Measurements from ENCODE around the gene KHK.
"Not testable (repeated sequence)": the region's sequence is repeated elsewhere in the genome, so short reads cannot be mapped to it uniquely, and the experiment has no call there.

Gene KHK

GRCh38 chr2:27095745-27096651, 9.4 kb downstream of the KHK start:
- in situ Hi-C loops (cut with MboI; ENCODE audit: low sequenced_read_pairs): no loop called here

GRCh38 chr2:27096748-27097297, 10.3 kb downstream of the KHK start:
- in situ Hi-C loops (cut with MboI; ENCODE audit: low sequenced_read_pairs): no loop called here

GRCh38 chr2:27097341-27097740, 10.8 kb downstream of the KHK start:
- in situ Hi-C loops (cut with MboI; ENCODE audit: low sequenced_read_pairs): no loop called here

GRCh38 chr2:27099334-27099955, 12.9 kb downstream of the KHK start:
- in situ Hi-C loops (cut with MboI; ENCODE audit: low sequenced_read_pairs): no loop called here

- in situ Hi-C loops (cut with MboI; ENCODE audit: low sequenced_read_pairs): no loop called here
These were observed 13.5 kb downstream of the KHK start for GRCh38 chr2:27100036-27100435.

- in situ Hi-C loops (cut with MboI; ENCODE audit: low sequenced_read_pairs): no loop called here
These were observed 15.8 kb downstream of the KHK start for GRCh38 chr2:27102329-27102728.

- in situ Hi-C loops (cut with MboI; ENCODE audit: low sequenced_read_pairs): no loop called here
These were observed 19.4 kb downstream of the KHK start for GRCh38 chr2:27105981-27106380.

GRCh38 chr2:27108221-27108620, 21.6 kb downstream of the KHK start:
- in situ Hi-C loops (cut with MboI; ENCODE audit: low sequenced_read_pairs): no loop called here

- in situ Hi-C loops (cut with MboI; ENCODE audit: low sequenced_read_pairs): no loop called here
These were observed 22.5 kb downstream of the KHK start for GRCh38 chr2:27109083-27109482.

GRCh38 chr2:27110603-27111352, 24.2 kb downstream of the KHK start:
- in situ Hi-C loops (cut with MboI; ENCODE audit: low sequenced_read_pairs): not testable (repeated sequence)

- in situ Hi-C loops (cut with MboI; ENCODE audit: low sequenced_read_pairs): not testable (repeated sequence)
These were observed 25.0 kb downstream of the KHK start for GRCh38 chr2:27111392-27112078.

GRCh38 chr2:27115519-27115918, 28.9 kb downstream of the KHK start:
- in situ Hi-C loops (cut with MboI; ENCODE audit: low sequenced_read_pairs): no loop called here

GRCh38 chr2:27117995-27118524, 31.5 kb downstream of the KHK start:
- in situ Hi-C loops (cut with MboI; ENCODE audit: low sequenced_read_pairs): no loop called here

GRCh38 chr2:27118525-27119329, 32.2 kb downstream of the KHK start, which contains the start of gene CGREF1:
Gene CGREF1, minus strand, starts transcription at chr2:27119128. Its CDS starts 14,762 bp downstream, at chr2:27104366.
- in situ Hi-C loops (cut with MboI; ENCODE audit: low sequenced_read_pairs): no loop called here

- in situ Hi-C loops (cut with MboI; ENCODE audit: low sequenced_read_pairs): not testable (repeated sequence)
These were observed 32.7 kb downstream of the KHK start for GRCh38 chr2:27119330-27119670.

GRCh38 chr2:27121906-27122305, 35.3 kb downstream of the KHK start:
- in situ Hi-C loops (cut with MboI; ENCODE audit: low sequenced_read_pairs): no loop called here

GRCh38 chr2:27122791-27123190, 36.2 kb downstream of the KHK start:
- in situ Hi-C loops (cut with MboI; ENCODE audit: low sequenced_read_pairs): no loop called here

- in situ Hi-C loops (cut with MboI; ENCODE audit: low sequenced_read_pairs): no loop called here
These were observed 37.0 kb downstream of the KHK start, which contains the start of gene ABHD1 for GRCh38 chr2:27123302-27124150. Gene ABHD1, plus strand, starts transcription at chr2:27123815. Its CDS starts 134 bp downstream, at chr2:27123949.

- in situ Hi-C loops (cut with MboI; ENCODE audit: low sequenced_read_pairs): no loop called here
These were observed 38.5 kb downstream of the KHK start for GRCh38 chr2:27125104-27125503.
